ENCODE data around the gene RAB11FIP2. TPM values are rescaled to one million over a fixed set of nuclear protein-coding genes. Genes with fewer than 3 reads are reported as not detected.

RAB11FIP2 gene
- total RNA-seq, 1 experiment from 2014 or later: 18.4 TPM

GRCh38 chr10:118012952-118013525 lies 33.7 kb downstream of the RAB11FIP2 start:
- H3K4me1 ChIP-seq (ENCODE audit: insufficient read depth, low read length): peaks cover 3% of the 10 kb centered on the region; the same call in 1 of the 2 replicates
- Mint-ChIP-seq H3K4me3 (no peak overlapping the region), H3K9me3 (no peaks in the 10 kb centered on the region), H3K27ac (peak overlapping the region in 2 of 3 experiments; percentile 76 to 86; a peak in 4 of 7 replicates), H3K27me3 (ENCODE audit: low read depth) (no peaks in the 10 kb centered on the region), H3K4me1 (peaks cover 10 to 30% of the 10 kb centered on the region in 2 experiments), H3K36me3 (ENCODE audit: insufficient read depth in 1 of 3, low read depth in 3 of 3) (peaks cover 0 to 4% (median 2%) of the 10 kb centered on the region in 3 experiments; a peak in 1 of 7 replicates)
- H2AK5ac ChIP-seq (ENCODE audit: insufficient read length, low read length): no peak overlapping the region
- no peak overlapping the region for H2BK20ac ChIP-seq (ENCODE audit: low read depth, low read length, poor library complexity, severe bottlenecking)
- no peak overlapping the region for H4K5ac ChIP-seq (ENCODE audit: insufficient read length, low read depth, low read length)
- H3K14ac ChIP-seq (ENCODE audit: insufficient read depth, low read length): no peak overlapping the region
- H4K8ac ChIP-seq (replicated peaks; ENCODE audit: insufficient read length, low read depth, low read length): no peak overlapping the region
- no peak overlapping the region for H3K23ac ChIP-seq (ENCODE audit: insufficient read length, low read depth, low read length)
- H2BK12ac ChIP-seq (ENCODE audit: insufficient read length, low read depth, low read length): no peak overlapping the region
- H2BK5ac ChIP-seq (ENCODE audit: insufficient read length, low read length): no peak overlapping the region
- H3K9me3 ChIP-seq (ENCODE audit: control insufficient read depth, low read depth, low read length): no peaks in the 10 kb centered on the region
- H3K27ac ChIP-seq (ENCODE audit: insufficient read length, low read depth, low read length): no peak overlapping the region
- no peaks in the 10 kb centered on the region for H3K23me2 ChIP-seq (ENCODE audit: insufficient read length, low read depth, low read length, poor library complexity, severe bottlenecking)
- H3K27me3 ChIP-seq (ENCODE audit: insufficient read depth, low read length): no peaks in the 10 kb centered on the region
- no peak for TF ChIP-seq CTCF (conservative IDR thresholded peaks at IDR 0.05)
- no peak overlapping the region for H2BK15ac ChIP-seq (ENCODE audit: low read depth, low read length)
- H3K79me2 ChIP-seq (ENCODE audit: insufficient read depth, low read length): no peaks in the 10 kb centered on the region
- no peak overlapping the region for H2AFZ ChIP-seq (ENCODE audit: low read length)
- H3K9ac ChIP-seq (ENCODE audit: extremely low read depth, insufficient read length, low read length): no peak overlapping the region
- H3K56ac ChIP-seq (ENCODE audit: insufficient read length, low read depth, low read length): no peak overlapping the region
- DNase-seq: no peak
- no peak overlapping the region for H3T11ph ChIP-seq (ENCODE audit: low read length)
- H2BK120ac ChIP-seq (ENCODE audit: low read depth, low read length, poor library complexity, severe bottlenecking): no peak overlapping the region
- no peak overlapping the region for H3K4ac ChIP-seq (ENCODE audit: low read depth, low read length)
- no peak overlapping the region for H3K4me2 ChIP-seq (ENCODE audit: insufficient read depth, insufficient read length, low read length)
- H3K18ac ChIP-seq (ENCODE audit: insufficient read length, low read depth, low read length): no peak overlapping the region
- H4K20me1 ChIP-seq (ENCODE audit: control insufficient read depth, insufficient read depth, insufficient read length): no peaks in the 10 kb centered on the region
- H4K91ac ChIP-seq (ENCODE audit: insufficient read length, low read depth, low read length): no peak overlapping the region
- no peaks in the 10 kb centered on the region for H3K79me1 ChIP-seq (ENCODE audit: insufficient read depth, low read depth, low read length, poor library complexity, severe bottlenecking)
